ENCODE measurements around the gene MAN1B1.

The MAN1B1 gene

GRCh38 chr9:137082925-137083290 is 3.9 kb upstream of the MAN1B1 start:
- no peak for TF ChIP-seq CTCF (conservative IDR thresholded peaks at IDR 0.05; ENCODE audit: low read depth)
- POLR2A ChIA-PET (ENCODE audit: low non-redundant PET) = interaction anchor here (0.6 to 0.8 kb wide), 3 partner anchors 13 to 36 kb away, joined by 4 to 5 read pairs (median 4); partner anchors contain the start of genes NPDC1 and SAPCD2
- DNase-seq (ENCODE audit: low spot score) = no peak
- H3K27ac ChIP-seq = peak overlapping the region; percentile 97
- CTCF ChIA-PET = interaction anchor here (0.5 to 2.5 kb wide), 8 partner anchors 15 to 173 kb away, joined by 3 to 15 read pairs (median 4); partner anchors contain the start of gene NPDC1

GRCh38 chr9:137083394-137084004 is 3.3 kb upstream of the MAN1B1 start:
- CTCF ChIA-PET = interaction anchor here (0.5 to 2.5 kb wide), 10 partner anchors 16 to 390 kb away, joined by 3 to 15 read pairs (median 3); partner anchors contain the start of gene NPDC1
- POLR2A ChIA-PET (ENCODE audit: low non-redundant PET) = interaction anchor here (0.6 to 0.8 kb wide), 3 partner anchors 13 to 37 kb away, joined by 4 to 5 read pairs (median 4); partner anchors contain the start of genes NPDC1 and SAPCD2
- no peak for TF ChIP-seq CTCF (conservative IDR thresholded peaks at IDR 0.05; ENCODE audit: low read depth)
- H3K27ac ChIP-seq = peak overlapping the region; percentile 97
- peak; percentile 97 for DNase-seq (ENCODE audit: low spot score)

GRCh38 chr9:137084526-137084925 is 2.3 kb upstream of the MAN1B1 start:
- ChIA-PET CTCF (interaction anchor here (0.6 to 2.5 kb wide), 5 partner anchors 17 to 62 kb away, joined by 6 to 15 read pairs (median 11); partner anchors contain the start of gene NPDC1), POLR2A (ENCODE audit: low non-redundant PET) (interaction anchor here (0.6 kb wide), 1 partner anchor 26 kb away, joined by 4 read pairs; no protein-coding TSS in a partner anchor)
- DNase-seq (ENCODE audit: low spot score) = peak; percentile 62
- TF ChIP-seq CTCF (conservative IDR thresholded peaks at IDR 0.05; ENCODE audit: low read depth) = no peak
- peak overlapping the region; percentile 97 for H3K27ac ChIP-seq

- H3K27ac ChIP-seq = peak overlapping the region; percentile 97
- TF ChIP-seq CTCF (conservative IDR thresholded peaks at IDR 0.05; ENCODE audit: low read depth) = no peak
- POLR2A ChIA-PET (ENCODE audit: low non-redundant PET) = interaction anchor here (0.5 to 1.7 kb wide), 8 partner anchors 11 to 154 kb away, joined by 3 to 15 read pairs (median 4); partner anchors contain the start of genes ANAPC2, RNF224, SAPCD2 and SSNA1
- CTCF ChIA-PET = interaction anchor here (0.6 to 2.1 kb wide), 5 partner anchors 12 to 48 kb away, joined by 3 to 12 read pairs (median 3); partner anchors contain the start of gene NPDC1
- peak; percentile 55 for DNase-seq (ENCODE audit: low spot score)
Observed at GRCh38 chr9:137085920-137086530, 760 bp upstream of the MAN1B1 start.

DNA sequence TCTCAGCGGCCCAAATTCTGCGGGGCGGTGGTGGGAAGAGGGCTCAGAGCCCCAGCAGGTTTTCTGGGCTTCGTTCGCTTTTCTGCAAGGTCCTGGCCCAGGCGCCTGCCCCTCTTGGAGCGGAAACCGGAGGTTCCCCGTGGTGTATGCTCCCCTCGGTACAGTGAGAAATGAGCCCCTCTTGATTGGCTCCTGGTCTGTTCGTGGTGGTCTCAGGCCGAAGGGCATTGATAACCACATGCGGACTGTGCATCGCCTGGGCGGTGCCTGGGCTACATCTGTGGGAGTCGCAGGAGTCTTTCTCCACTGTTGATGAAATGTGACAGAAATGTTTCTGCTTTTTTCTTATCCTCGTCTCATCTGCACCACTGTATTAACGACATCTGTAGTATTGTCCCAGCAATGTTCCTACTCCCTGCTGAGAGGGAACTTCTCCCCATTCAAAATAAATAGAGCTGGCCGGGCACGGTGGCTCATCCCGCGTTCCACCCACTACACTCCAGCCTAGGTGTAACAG is 682 bp downstream of the MAN1B1 start:
- CTCF ChIA-PET = interaction anchor here (0.6 to 3.2 kb wide), 4 partner anchors 10 to 41 kb away, joined by 3 to 12 read pairs (median 4); no protein-coding TSS in a partner anchor
- no peak for DNase-seq (ENCODE audit: low spot score)
- POLR2A ChIA-PET (ENCODE audit: low non-redundant PET) = interaction anchor here (0.5 to 1.7 kb wide), 6 partner anchors 9 to 139 kb away, joined by 3 to 15 read pairs (median 4); partner anchors contain the start of genes ANAPC2, RNF224, SAPCD2 and SSNA1
- no peak for TF ChIP-seq CTCF (conservative IDR thresholded peaks at IDR 0.05; ENCODE audit: low read depth)
- peak overlapping the region; percentile 97 for H3K27ac ChIP-seq

DNA sequence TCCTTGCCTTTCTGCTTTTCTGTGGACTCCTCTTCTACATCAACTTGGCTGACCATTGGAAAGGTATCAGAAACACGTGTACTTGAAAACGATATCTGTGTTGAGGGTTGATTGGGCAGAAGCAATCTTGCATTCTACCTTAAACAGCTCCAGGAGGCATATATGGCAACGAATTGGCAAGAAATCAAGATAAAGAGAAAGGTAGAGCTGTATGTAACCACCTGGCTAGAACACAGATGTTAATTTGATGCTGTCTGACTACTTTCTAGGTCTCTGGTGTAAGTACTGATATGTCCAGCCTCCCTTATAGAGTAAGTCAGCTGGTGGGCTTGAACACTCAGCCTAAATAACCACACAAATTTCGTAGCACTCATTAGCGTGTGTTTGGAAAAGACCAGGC is 1.3 kb downstream of the MAN1B1 start:
- no peak for TF ChIP-seq CTCF (conservative IDR thresholded peaks at IDR 0.05; ENCODE audit: low read depth)
- ChIA-PET POLR2A (ENCODE audit: low non-redundant PET) (interaction anchor here (0.7 kb wide), 1 partner anchor 17 kb away, joined by 3 read pairs; no protein-coding TSS in a partner anchor), CTCF (interaction anchor here (0.6 to 3.2 kb wide), 4 partner anchors 20 to 59 kb away, joined by 3 to 12 read pairs (median 5); no protein-coding TSS in a partner anchor)
- DNase-seq (ENCODE audit: low spot score) = no peak
- no peak overlapping the region for H3K27ac ChIP-seq

Data from RWPE1 (cell line).